Right lobe of liver (tissue), 4 donors: ENCODE data around the gene ARSG.

ENCODE experiments used
- CTCF ChIP-seq, 4 donors: fragments of 200-600 bp in 3 of 4; fragments of 450-650 bp in 1 of 4; IDR thresholded peaks; one replicate each; pipeline versions ENCODE4 v1.5.1 to v1.8.0; 2016 to 2022; ENCODE audit warnings: antibody characterized with exemption in 4 of 4, mild to moderate bottlenecking in 2 of 4
- POLR2A ChIP-seq: fragments of 450-650 bp; IDR thresholded peaks from one replicate; pipeline ENCODE4 v1.6.1; 2017; ENCODE audit warnings: antibody characterized with exemption, mild to moderate bottlenecking
- donor health status: DM: no; HTN: no; CAD: no.
- donor health status: DM: no; HTN: no; CAD: no.
- donor health status: DM: no; HTN: yes; CAD: no.

DNA sequence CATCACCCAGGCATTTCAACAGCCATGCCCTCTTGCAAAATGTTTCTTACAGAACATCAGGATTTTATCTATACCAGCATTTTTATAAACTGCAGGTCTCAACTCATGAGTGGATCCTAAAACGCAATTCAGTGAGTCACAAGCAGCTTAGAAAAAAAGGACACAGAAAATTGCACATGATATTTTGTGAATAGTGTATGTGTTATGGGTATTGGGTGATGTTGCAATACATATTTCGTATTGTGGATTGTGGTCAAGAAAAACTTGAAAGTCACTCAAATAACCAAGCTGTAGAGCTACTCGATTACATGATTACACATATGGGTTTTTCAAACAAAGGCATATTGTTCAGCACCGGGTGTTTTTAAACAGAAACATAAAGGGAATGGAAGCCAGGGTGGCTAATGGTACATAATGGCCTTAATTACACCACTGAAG, 164.6 kb downstream of the ARSG start:
- no peak for TF ChIP-seq CTCF (IDR thresholded peaks at IDR 0.05)
- TF ChIP-seq POLR2A = no peak
